Fibroblast of skin of right biceps (primary cell): ENCODE measurements around the gene COMMD6.

Experiments used
- DNase-seq: peaks from one replicate; pipeline ENCODE4 v3.0.0-alpha.2; 2013

The COMMD6 gene

DNA sequence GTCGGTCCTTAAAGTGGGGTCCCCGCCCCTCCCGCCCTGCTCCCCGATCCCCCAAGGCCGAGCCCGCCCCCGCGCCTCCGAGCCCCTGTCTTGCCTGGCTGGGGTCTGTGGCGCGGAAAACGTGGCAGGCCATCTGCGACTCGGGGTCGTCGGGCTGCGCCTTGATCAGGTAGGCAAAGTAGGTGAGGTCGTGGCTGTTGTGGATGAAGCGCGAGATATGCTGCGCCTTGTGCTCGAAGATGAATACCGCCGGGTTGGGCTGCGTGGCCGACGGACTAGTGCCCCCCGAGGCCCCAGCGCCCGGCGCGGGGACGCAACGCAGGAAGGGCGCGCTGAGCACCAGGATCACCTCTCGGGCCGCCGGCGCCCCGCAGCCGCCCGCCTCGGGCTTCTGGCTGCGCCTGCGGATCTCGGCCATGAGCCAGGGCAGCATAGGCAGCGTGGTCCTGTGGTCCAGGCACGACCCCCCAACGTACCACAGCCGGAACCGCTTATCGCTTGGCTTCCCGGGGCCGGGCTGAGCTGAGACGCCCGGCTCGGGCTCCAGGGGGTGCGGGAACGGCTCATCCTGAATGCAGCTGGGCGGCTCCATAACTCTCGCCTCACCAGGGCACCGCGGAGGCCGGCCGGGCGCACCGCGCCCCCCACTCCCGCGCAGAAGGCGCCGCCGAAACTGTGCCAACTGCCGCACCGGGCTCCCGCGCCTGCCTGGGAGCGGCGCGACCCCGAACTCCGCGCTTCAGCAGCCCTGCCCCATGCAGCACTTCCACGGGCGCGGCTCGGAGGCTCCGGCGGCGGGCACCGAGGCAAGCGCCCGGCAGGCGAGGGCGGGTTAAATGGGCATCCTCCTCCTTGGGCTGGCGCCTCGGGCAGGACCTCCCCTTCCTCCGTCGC, 56.2 kb downstream of the COMMD6 start:
- peak; percentile 28 for DNase-seq

- peak; percentile 53 for DNase-seq
These were observed 56.9 kb downstream of the COMMD6 start for GRCh38 chr13:75480671-75481175.

GRCh38 chr13:75479102-75479740, 58.4 kb downstream of the COMMD6 start:
- DNase-seq = no peak

- no peak for DNase-seq
These were observed 59.0 kb downstream of the COMMD6 start for GRCh38 chr13:75478659-75479058.
